NCI-H446 treated with DMSO at 0.1 percent for 48 hours (cell line): ENCODE data around the gene KMT2D.
"Not testable (repeated sequence)": the region's sequence is repeated elsewhere in the genome, so short reads cannot be mapped to it uniquely, and the experiment has no call there.

ENCODE experiments used
- DNase-seq: peaks from one replicate; lab custom pipeline; 2025; lab: John Stamatoyannopoulos, UW

KMT2D gene

GRCh38 chr12:49088932-49089330 lies 28.3 kb upstream of the KMT2D start:
- no peak for DNase-seq

- DNase-seq = peak; percentile 80
These were observed 27.7 kb upstream of the KMT2D start for GRCh38 chr12:49088150-49088931.

GRCh38 chr12:49086116-49086515 lies 25.5 kb upstream of the KMT2D start:
- no peak for DNase-seq

GRCh38 chr12:49084438-49084837 lies 23.8 kb upstream of the KMT2D start:
- DNase-seq = no peak

GRCh38 chr12:49079793-49080192 lies 19.2 kb upstream of the KMT2D start:
- DNase-seq = no peak

- DNase-seq = no peak
These were observed 10.4 kb upstream of the KMT2D start for GRCh38 chr12:49070971-49071370.

- peak; percentile 91 for DNase-seq
These were observed 9.1 kb upstream of the KMT2D start, which contains the start of gene RHEBL1 for GRCh38 chr12:49069507-49070346. RHEBL1 (minus strand) TSS chr12:49069979; CDS start chr12:49069785, 194 bp downstream.

GRCh38 chr12:49068879-49069506 lies 8.4 kb upstream of the KMT2D start:
- no peak for DNase-seq

GRCh38 chr12:49066120-49066519 lies 5.5 kb upstream of the KMT2D start:
- no peak for DNase-seq

GRCh38 chr12:49064767-49065152 lies 4.2 kb upstream of the KMT2D start:
- no peak for DNase-seq

GRCh38 chr12:49061916-49062315 lies 1.3 kb upstream of the KMT2D start:
- not testable (repeated sequence) for DNase-seq

- DNase-seq = no peak
These were observed 610 bp upstream of the KMT2D start for GRCh38 chr12:49061157-49061650.

- DNase-seq = no peak
These were observed 1.1 kb downstream of the KMT2D start for GRCh38 chr12:49059299-49060171.

- DNase-seq = no peak
These were observed 1.6 kb downstream of the KMT2D start for GRCh38 chr12:49059045-49059298.

GRCh38 chr12:49058366-49059044 lies 2.1 kb downstream of the KMT2D start:
- DNase-seq = no peak

- DNase-seq = no peak
These were observed 2.7 kb downstream of the KMT2D start for GRCh38 chr12:49057888-49058287.

- peak; percentile 4 for DNase-seq
These were observed 4.4 kb downstream of the KMT2D start for GRCh38 chr12:49055978-49056754.

- DNase-seq = no peak
These were observed 5.5 kb downstream of the KMT2D start for GRCh38 chr12:49055092-49055491.

GRCh38 chr12:49054524-49054923 lies 6.1 kb downstream of the KMT2D start:
- DNase-seq = no peak

GRCh38 chr12:49054096-49054495 lies 6.5 kb downstream of the KMT2D start:
- DNase-seq = no peak
